HEK293T (cell line): Measurements from ENCODE around the gene SH3RF1.

Experiments
- BHLHE40 ChIP-seq: fragments of 450-650 bp; IDR thresholded peaks from 2 replicates; pipeline ENCODE4 v1.6.1; 2016; ENCODE audit warnings: mild to moderate bottlenecking, moderate library complexity, borderline replicate concordance
- FOXK2 ChIP-seq: fragments of 450-650 bp; IDR thresholded peaks from 2 replicates; pipeline ENCODE4 v1.6.1; 2016; ENCODE audit warnings: mild to moderate bottlenecking
- FOXM1 ChIP-seq: fragments of 450-650 bp; IDR thresholded peaks from 2 replicates; pipeline ENCODE4 v1.6.1; 2017; ENCODE audit warnings: mild to moderate bottlenecking, borderline replicate concordance
- L3MBTL2 ChIP-seq: fragments of 450-650 bp; conservative IDR thresholded peaks from 2 replicates; pipeline ENCODE4 v1.6.1; 2016; ENCODE audit warnings: mild to moderate bottlenecking
- LEF1 ChIP-seq: fragments of 450-650 bp; IDR thresholded peaks from 2 replicates; pipeline ENCODE4 v1.6.1; 2017; ENCODE audit warnings: mild to moderate bottlenecking, borderline replicate concordance
- SP1 ChIP-seq: fragments of 450-650 bp; IDR thresholded peaks from 2 replicates; pipeline ENCODE4 v1.6.1; 2017
- SUZ12 ChIP-seq: fragments of 450-650 bp; IDR thresholded peaks from 2 replicates; pipeline ENCODE4 v1.6.1; 2016; ENCODE audit warnings: mild to moderate bottlenecking

DNA sequence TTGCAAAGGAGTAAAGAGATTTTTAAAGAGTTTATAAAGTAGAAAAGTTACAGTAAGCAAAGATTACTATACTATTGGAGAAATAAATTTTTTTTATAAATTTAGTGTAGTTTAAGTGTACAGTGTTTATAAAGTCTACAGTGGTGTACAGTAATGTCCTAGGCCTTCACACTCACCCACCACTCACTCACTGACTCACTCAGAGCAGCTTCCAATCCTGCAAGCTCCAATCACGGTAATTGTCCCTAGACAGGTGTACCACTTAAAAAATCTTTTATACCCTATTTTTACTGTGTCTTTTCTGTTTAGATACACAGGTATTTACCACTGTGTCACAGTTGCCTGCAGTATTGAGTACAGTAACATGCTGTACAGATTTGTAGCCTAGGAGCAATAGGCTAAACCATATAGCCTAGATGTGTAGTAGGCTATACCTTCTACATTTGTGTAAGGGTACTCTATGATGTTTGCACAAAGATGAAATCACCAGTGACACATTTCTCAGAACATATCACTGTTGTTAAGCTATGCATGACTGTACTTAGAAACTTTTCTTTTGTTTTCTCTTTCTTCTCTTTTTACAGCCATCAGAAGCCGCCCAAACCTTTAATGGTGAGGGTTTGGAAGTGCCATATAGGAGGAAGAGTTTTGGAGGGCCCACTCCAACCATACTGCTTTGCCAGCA lies 11.8 kb upstream of the SH3RF1 start:
- TF ChIP-seq SP1 (no peak), L3MBTL2 (no peak), SUZ12 (no peak), FOXM1 (no peak), LEF1 (no peak), BHLHE40 (no peak), FOXK2 (no peak)
